Measurements from ENCODE around the gene CHRND. TPM values are rescaled to one million over a fixed set of nuclear protein-coding genes. Genes with fewer than 3 reads are reported as not detected.

The CHRND gene
- not detected in 2 replicates for total RNA-seq (2014; rRNA removed; shearing (Covaris generic); ENCODE audit: low replicate concordance)

- in situ Hi-C loops (cut with HindIII; ENCODE audit: low pct_unique_long_range_greater_than_20kb, low sequenced_read_pairs) = no loop called here
- no peak for DNase-seq (ENCODE audit: low read depth)
Measured at GRCh38 chr2:232525791-232526371, at the start of gene CHRND. Gene CHRND (plus strand): TSS chr2:232526160. CDS start chr2:232526216, 56 bp downstream.

GRCh38 chr2:232476791-232477190, 49.2 kb upstream of the CHRND start:
- no peak for DNase-seq (ENCODE audit: low read depth)
- in situ Hi-C loops (cut with HindIII; ENCODE audit: low pct_unique_long_range_greater_than_20kb, low sequenced_read_pairs) = no loop called here

GRCh38 chr2:232477751-232478510, 48.0 kb upstream of the CHRND start:
- in situ Hi-C loops (cut with HindIII; ENCODE audit: low pct_unique_long_range_greater_than_20kb, low sequenced_read_pairs) = no loop called here
- no peak for DNase-seq (ENCODE audit: low read depth)

GRCh38 chr2:232478571-232479340, 47.2 kb upstream of the CHRND start:
- DNase-seq (ENCODE audit: low read depth) = no peak
- in situ Hi-C loops (cut with HindIII; ENCODE audit: low pct_unique_long_range_greater_than_20kb, low sequenced_read_pairs) = no loop called here

GRCh38 chr2:232479341-232480200, 46.4 kb upstream of the CHRND start:
- DNase-seq (ENCODE audit: low read depth) = no peak
- in situ Hi-C loops (cut with HindIII; ENCODE audit: low pct_unique_long_range_greater_than_20kb, low sequenced_read_pairs) = no loop called here

GRCh38 chr2:232480201-232481190, 45.5 kb upstream of the CHRND start:
- DNase-seq (ENCODE audit: low read depth) = no peak
- in situ Hi-C loops (cut with HindIII; ENCODE audit: low pct_unique_long_range_greater_than_20kb, low sequenced_read_pairs) = no loop called here

- no peak for DNase-seq (ENCODE audit: low read depth)
- in situ Hi-C loops (cut with HindIII; ENCODE audit: low pct_unique_long_range_greater_than_20kb, low sequenced_read_pairs) = no loop called here
Measured at GRCh38 chr2:232481322-232482140, 44.4 kb upstream of the CHRND start.

- in situ Hi-C loops (cut with HindIII; ENCODE audit: low pct_unique_long_range_greater_than_20kb, low sequenced_read_pairs) = no loop called here
- no peak for DNase-seq (ENCODE audit: low read depth)
Measured at GRCh38 chr2:232482301-232483238, 43.4 kb upstream of the CHRND start.

GRCh38 chr2:232483311-232483922, 42.5 kb upstream of the CHRND start:
- DNase-seq (ENCODE audit: low read depth) = no peak
- in situ Hi-C loops (cut with HindIII; ENCODE audit: low pct_unique_long_range_greater_than_20kb, low sequenced_read_pairs) = no loop called here

- in situ Hi-C loops (cut with HindIII; ENCODE audit: low pct_unique_long_range_greater_than_20kb, low sequenced_read_pairs) = no loop called here
- no peak for DNase-seq (ENCODE audit: low read depth)
Measured at GRCh38 chr2:232483923-232484627, 41.9 kb upstream of the CHRND start.

- no peak for DNase-seq (ENCODE audit: low read depth)
- in situ Hi-C loops (cut with HindIII; ENCODE audit: low pct_unique_long_range_greater_than_20kb, low sequenced_read_pairs) = no loop called here
Measured at GRCh38 chr2:232484628-232485347, 41.2 kb upstream of the CHRND start.

GRCh38 chr2:232485348-232485756, 40.6 kb upstream of the CHRND start:
- in situ Hi-C loops (cut with HindIII; ENCODE audit: low pct_unique_long_range_greater_than_20kb, low sequenced_read_pairs) = no loop called here
- no peak for DNase-seq (ENCODE audit: low read depth)

GRCh38 chr2:232485757-232486557, 40.0 kb upstream of the CHRND start:
- DNase-seq (ENCODE audit: low read depth) = no peak
- in situ Hi-C loops (cut with HindIII; ENCODE audit: low pct_unique_long_range_greater_than_20kb, low sequenced_read_pairs) = no loop called here

Data from Caki2 (cell line).